ENCODE measurements around the gene MYOM1. TPM values are rescaled to one million over a fixed set of nuclear protein-coding genes. Genes with fewer than 3 reads are reported as not detected.

Gene MYOM1
- total and polyA plus RNA-seq, 2 donors (not counting 3 experiments of a cell fraction or from before 2014, with no cell fraction given): 0.08 TPM; not detected in 1

GRCh38 chr18:3110034-3110752 is 109.6 kb downstream of the MYOM1 start:
- POLR2A ChIA-PET: no interaction called here
- DNase-seq (ENCODE audit: low read depth, low spot score): no peak
- Histone ChIP-seq H3K79me2 (ENCODE audit: control insufficient read depth, insufficient read depth, low read length) (no peaks in the 10 kb centered on the region), H3K27ac (ENCODE audit: insufficient read depth, low read depth, low read length) (no peak overlapping the region), H3K9me3 (replicated peaks; ENCODE audit: control insufficient read depth, insufficient read depth, low read length) (no peaks in the 10 kb centered on the region), H3K9ac (replicated peaks; ENCODE audit: extremely low read depth, insufficient read depth, low read length) (no peak overlapping the region), H4K20me1 (replicated peaks; ENCODE audit: control insufficient read depth, extremely low read depth, insufficient read depth, low read length) (no peaks in the 10 kb centered on the region), H3K4me3 (replicated peaks in 1 of 3; ENCODE audit: insufficient read depth in 1 of 3, low read depth in 1 of 3, low read length in 3 of 3) (no peak overlapping the region), H3K9me1 (replicated peaks; ENCODE audit: control insufficient read depth, extremely low read depth, insufficient read depth, low read length) (no peaks in the 10 kb centered on the region), H3K4me1 (ENCODE audit: control insufficient read depth, extremely low read depth, insufficient read depth, low read length) (peaks cover 1% of the 10 kb centered on the region), H2AFZ (ENCODE audit: low read depth, low read length) (no peak overlapping the region), H3K27me3 (ENCODE audit: control insufficient read depth in 2 of 2, insufficient read depth in 2 of 2, low read length in 2 of 2) (no peaks in the 10 kb centered on the region), H3K36me3 (ENCODE audit: control insufficient read depth in 2 of 2, extremely low read depth in 1 of 2, insufficient read depth in 2 of 2, low read length in 2 of 2) (no peaks in the 10 kb centered on the region), H3K4me2 (ENCODE audit: insufficient read depth, low read length) (no peak overlapping the region)
- CTCF ChIA-PET: interaction anchor here (1.1 to 3.9 kb wide), 4 partner anchors 19 to 127 kb away, joined by 3 to 23 read pairs (median 4); no protein-coding TSS in a partner anchor
- FAIRE-seq: no peak
- intact Hi-C loops (cut with micrococcal nuclease) (no loop called here), dilution Hi-C loops (cut with MboI; ENCODE audit: extremely low pct_ligation_motif_present, low sequenced_read_pairs) (no loop called here)
- no peak for TF ChIP-seq FOS (IDR thresholded peaks at IDR 0.05; ENCODE audit: borderline replicate concordance, insufficient read depth, low read length)
- TF ChIP-seq POLR2AphosphoS5 (IDR thresholded peaks at IDR 0.05; ENCODE audit: insufficient read depth, low read depth, low read length): no peak
- no peak for TF ChIP-seq GATA2 (IDR thresholded peaks at IDR 0.05; ENCODE audit: insufficient read depth, insufficient read length, low read depth, low read length)
- no TSS peak for BruUV-seq (replicated peaks)

- TF ChIP-seq POLR2AphosphoS5 (IDR thresholded peaks at IDR 0.05; ENCODE audit: insufficient read depth, low read depth, low read length) (no peak), GATA2 (IDR thresholded peaks at IDR 0.05; ENCODE audit: insufficient read depth, insufficient read length, low read depth, low read length) (no peak), JUN (IDR thresholded peaks at IDR 0.05; ENCODE audit: borderline replicate concordance, insufficient read depth, insufficient read length, low read depth) (no peak), FOS (IDR thresholded peaks at IDR 0.05; ENCODE audit: borderline replicate concordance, insufficient read depth, low read length) (no peak), POLR2A (IDR thresholded peaks at IDR 0.05; ENCODE audit: low read depth, low read length) (no peak), EZH2 (IDR thresholded peaks at IDR 0.05; ENCODE audit: borderline replicate concordance, low read depth, low read length, severe bottlenecking) (no peak), MYC (IDR thresholded peaks at IDR 0.05; ENCODE audit: low read depth, low read length) (no peak), CTCF (IDR thresholded peaks at IDR 0.05; ENCODE audit: extremely low read depth in 1 of 2, insufficient read depth in 1 of 2, low read depth in 1 of 2, low read length in 2 of 2) (no peak), MAX (IDR thresholded peaks at IDR 0.05; ENCODE audit: insufficient read depth, insufficient read length) (no peak)
- dilution Hi-C loops (cut with MboI; ENCODE audit: extremely low pct_ligation_motif_present, low sequenced_read_pairs) (no loop called here), intact Hi-C loops (cut with micrococcal nuclease) (no loop called here)
- no peak overlapping the region for H3K4me3 ChIP-seq (replicated peaks in 1 of 3; ENCODE audit: insufficient read depth in 1 of 3, low read depth in 1 of 3, low read length in 3 of 3)
- no peak for DNase-seq (ENCODE audit: low read depth, low spot score)
- H3K27ac ChIP-seq (ENCODE audit: insufficient read depth, low read depth, low read length): no peak overlapping the region
- FAIRE-seq: no peak
- H3K27me3 ChIP-seq (ENCODE audit: control insufficient read depth in 2 of 2, insufficient read depth in 2 of 2, low read length in 2 of 2): no peaks in the 10 kb centered on the region
- ChIA-PET POLR2A (no interaction called here), CTCF (interaction anchor here (1.2 to 1.6 kb wide), 2 partner anchors 13 to 18 kb away, joined by 3 read pairs; no protein-coding TSS in a partner anchor)
- no TSS peak for BruUV-seq (replicated peaks)
- no peaks in the 10 kb centered on the region for H3K9me1 ChIP-seq (replicated peaks; ENCODE audit: control insufficient read depth, extremely low read depth, insufficient read depth, low read length)
- no peaks in the 10 kb centered on the region for H4K20me1 ChIP-seq (replicated peaks; ENCODE audit: control insufficient read depth, extremely low read depth, insufficient read depth, low read length)
- no peak overlapping the region for H3K4me2 ChIP-seq (ENCODE audit: insufficient read depth, low read length)
- H3K79me2 ChIP-seq (ENCODE audit: control insufficient read depth, insufficient read depth, low read length): no peaks in the 10 kb centered on the region
- H2AFZ ChIP-seq (ENCODE audit: low read depth, low read length): no peak overlapping the region
- no peaks in the 10 kb centered on the region for H3K36me3 ChIP-seq (ENCODE audit: control insufficient read depth in 2 of 2, extremely low read depth in 1 of 2, insufficient read depth in 2 of 2, low read length in 2 of 2)
- H3K9ac ChIP-seq (replicated peaks; ENCODE audit: extremely low read depth, insufficient read depth, low read length): no peak overlapping the region
- H3K9me3 ChIP-seq (replicated peaks; ENCODE audit: control insufficient read depth, insufficient read depth, low read length): no peaks in the 10 kb centered on the region
- H3K4me1 ChIP-seq (ENCODE audit: control insufficient read depth, extremely low read depth, insufficient read depth, low read length): peaks cover 23% of the 10 kb centered on the region
Observed at GRCh38 chr18:3107740-3108151, 112.0 kb downstream of the MYOM1 start.
